Heart left ventricle (tissue), 13 donors: Measurements from ENCODE around the gene CHP1.

Experiments used
- CTCF ChIP-seq, 12 donors: fragments of 200-600 bp; sonication (generic) in 4 of 12; IDR thresholded peaks; one replicate each; pipeline versions ENCODE4 v1.5.0 to v1.8.0; 2018 to 2022; ENCODE audit warnings: antibody characterized with exemption in 12 of 12, mild to moderate bottlenecking in 5 of 12
- POLR2A ChIP-seq, 2 donors: fragments of 450-650 bp; IDR thresholded peaks; one replicate each; pipeline ENCODE4 v1.6.1; 2017; ENCODE audit warnings: antibody characterized with exemption in 2 of 2, mild to moderate bottlenecking in 2 of 2, moderate library complexity in 2 of 2
- donor health status: ischemic (EF 13 %, LVEDD 7.1; RV severe dilation, severe dysfunction).
- donor health status: DM: no; HTN: yes; CAD: no.
- donor health status: DM: no; HTN: no; CAD: no.
- donor health status: ischemic (EF 25% LVEDD 6.9; RV normal size, moderate dysfunction).
- donor health status: ischemic (EF 25% LVEDD 5.7; RV mildly dilated, moderate dysfunction).
- donor health status: ischemic (EF 35%, LVEDD 5.7; RV mildly dilated, moderate dysfunction).
- donor health status: nonischemic (EF 11% LVEDD 7.7; RV severe dilation, severe dysfunction).
- donor health status: DM: yes; HTN: yes; CAD: no.
- donor health status: PGD.
- donor health status: ischemic (EF 29% LVEDD 5.4; RV normal size, mild dysfunction).
- donor health status: nonischemic (EF 23%, LVEDD 6.1; RV moderate dilation, normal function).

- TF ChIP-seq POLR2A (IDR thresholded peaks at IDR 0.05) (no peak), CTCF (IDR thresholded peaks at IDR 0.05) (no peak)
Measured at GRCh38 chr15:41301587-41301986, 70.5 kb downstream of the CHP1 start.
